DOHH2 (cell line): ENCODE data around the gene MZF1.

ENCODE experiments used
- H3F3A ChIP-seq: fragments of 200-600 bp; sonication (generic), shearing (Covaris generic); 2 replicates; pipeline ENCODE4 v1.6.0; 2016; ENCODE audit warnings: antibody characterized with exemption, mild to moderate bottlenecking; ENCODE audit not compliant: control insufficient read depth, insufficient read depth
- H3K27ac ChIP-seq: fragments of 200-600 bp; sonication (generic); 2 replicates; pipeline ENCODE4 v1.5.1; 2014; ENCODE audit warnings: low read depth, mild to moderate bottlenecking, low read length, moderate library complexity
- H3K27me3 ChIP-seq: fragments of 200-600 bp; sonication (generic); 2 replicates; pipeline ENCODE4 v1.6.1; 2014; ENCODE audit warnings: mild to moderate bottlenecking, low read length, mixed read lengths; ENCODE audit not compliant: control insufficient read depth
- H3K36me3 ChIP-seq: fragments of 200-600 bp; sonication (generic); 2 replicates; pipeline ENCODE4 v1.6.1; 2014; ENCODE audit warnings: mild to moderate bottlenecking, low read length, moderate library complexity, mixed read lengths; ENCODE audit not compliant: control insufficient read depth
- H3K4me1 ChIP-seq: fragments of 200-600 bp; sonication (generic); 2 replicates; pipeline ENCODE4 v1.6.1; 2014; ENCODE audit warnings: mild to moderate bottlenecking, low read length, mixed read lengths; ENCODE audit not compliant: control insufficient read depth
- H3K4me2 ChIP-seq: fragments of 200-600 bp; sonication (generic); 2 replicates; pipeline ENCODE4 v1.6.0; 2014; ENCODE audit warnings: mild to moderate bottlenecking, low read length, moderate library complexity
- H3K4me3 ChIP-seq: fragments of 200-600 bp; sonication (generic); 2 replicates; pipeline ENCODE4 v1.5.1; 2014; ENCODE audit warnings: mild to moderate bottlenecking, low read length, mixed read lengths
- H3K79me2 ChIP-seq: fragments of 200-600 bp; sonication (generic); 2 replicates; pipeline ENCODE4 v1.6.1; 2014; ENCODE audit warnings: mild to moderate bottlenecking, low read length, mixed read lengths; ENCODE audit not compliant: control insufficient read depth
- H3K9me2 ChIP-seq: fragments of 200-600 bp; sonication (generic); replicated peaks from 2 replicates; pipeline ENCODE4 v1.6.1; 2014; ENCODE audit warnings: mild to moderate bottlenecking, low read length, mixed read lengths; ENCODE audit not compliant: control insufficient read depth
- H3K9me3 ChIP-seq: fragments of 200-600 bp; sonication (generic); 2 replicates; pipeline ENCODE4 v1.6.1; 2014; ENCODE audit warnings: antibody characterized with exemption, low read length, mixed read lengths; ENCODE audit not compliant: control insufficient read depth, insufficient read depth
- H4K20me1 ChIP-seq: fragments of 200-600 bp; sonication (generic); 2 replicates; pipeline ENCODE4 v1.6.0; 2014; ENCODE audit warnings: low read depth, mild to moderate bottlenecking, antibody characterized with exemption, low read length, moderate library complexity; ENCODE audit not compliant: control insufficient read depth, insufficient read depth
- EZH2phosphoT487 ChIP-seq: fragments of 200-600 bp; sonication (generic); IDR thresholded peaks from 2 replicates; pipeline ENCODE4 v1.6.1; 2017; ENCODE audit warnings: borderline replicate concordance, mild to moderate bottlenecking, antibody characterized with exemption, low read length, moderate library complexity, mixed read lengths
- TF ChIP-seq, protein P1 (sequence below): fragments of 200-600 bp; sonication (generic); IDR thresholded peaks from one replicate; pipeline ENCODE4 v1.5.1; 2014; ENCODE audit warnings: antibody characterized with exemption, mild to moderate bottlenecking, low read depth, low read length; ENCODE audit not compliant: poor library complexity, severe bottlenecking

MZF1 gene

DNA sequence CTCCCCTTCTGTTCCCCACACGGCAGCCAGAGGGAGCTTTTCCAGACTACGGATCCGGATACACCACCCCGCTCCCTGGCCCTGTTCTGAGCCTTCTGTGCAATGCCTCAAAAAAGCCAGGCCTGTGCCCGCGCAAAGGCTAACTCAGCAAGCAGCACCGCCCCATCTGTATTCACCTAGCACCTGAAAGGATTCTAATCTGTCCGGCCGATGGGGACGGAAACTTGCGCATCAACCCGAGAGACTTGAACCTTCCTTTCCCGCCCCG, 54.1 kb downstream of the MZF1 start:
- Histone ChIP-seq H3F3A (peaks cover 13% of the 10 kb centered on the region), H3K27me3 (no peaks in the 10 kb centered on the region), H3K79me2 (peaks cover 55% of the 10 kb centered on the region), H3K36me3 (peaks cover 28% of the 10 kb centered on the region), H3K4me2 (peak overlapping the region; percentile 98), H3K4me1 (peaks cover 34% of the 10 kb centered on the region), H3K9me2 (no peaks in the 10 kb centered on the region), H3K4me3 (peak overlapping the region; percentile 90), H3K27ac (peak overlapping the region; percentile 72), H3K9me3 (no peaks in the 10 kb centered on the region), H4K20me1 (no peaks in the 10 kb centered on the region)
- TF ChIP-seq, protein P1, sequence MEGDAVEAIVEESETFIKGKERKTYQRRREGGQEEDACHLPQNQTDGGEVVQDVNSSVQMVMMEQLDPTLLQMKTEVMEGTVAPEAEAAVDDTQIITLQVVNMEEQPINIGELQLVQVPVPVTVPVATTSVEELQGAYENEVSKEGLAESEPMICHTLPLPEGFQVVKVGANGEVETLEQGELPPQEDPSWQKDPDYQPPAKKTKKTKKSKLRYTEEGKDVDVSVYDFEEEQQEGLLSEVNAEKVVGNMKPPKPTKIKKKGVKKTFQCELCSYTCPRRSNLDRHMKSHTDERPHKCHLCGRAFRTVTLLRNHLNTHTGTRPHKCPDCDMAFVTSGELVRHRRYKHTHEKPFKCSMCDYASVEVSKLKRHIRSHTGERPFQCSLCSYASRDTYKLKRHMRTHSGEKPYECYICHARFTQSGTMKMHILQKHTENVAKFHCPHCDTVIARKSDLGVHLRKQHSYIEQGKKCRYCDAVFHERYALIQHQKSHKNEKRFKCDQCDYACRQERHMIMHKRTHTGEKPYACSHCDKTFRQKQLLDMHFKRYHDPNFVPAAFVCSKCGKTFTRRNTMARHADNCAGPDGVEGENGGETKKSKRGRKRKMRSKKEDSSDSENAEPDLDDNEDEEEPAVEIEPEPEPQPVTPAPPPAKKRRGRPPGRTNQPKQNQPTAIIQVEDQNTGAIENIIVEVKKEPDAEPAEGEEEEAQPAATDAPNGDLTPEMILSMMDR: no peak
- TF ChIP-seq EZH2phosphoT487: no peak

DNA sequence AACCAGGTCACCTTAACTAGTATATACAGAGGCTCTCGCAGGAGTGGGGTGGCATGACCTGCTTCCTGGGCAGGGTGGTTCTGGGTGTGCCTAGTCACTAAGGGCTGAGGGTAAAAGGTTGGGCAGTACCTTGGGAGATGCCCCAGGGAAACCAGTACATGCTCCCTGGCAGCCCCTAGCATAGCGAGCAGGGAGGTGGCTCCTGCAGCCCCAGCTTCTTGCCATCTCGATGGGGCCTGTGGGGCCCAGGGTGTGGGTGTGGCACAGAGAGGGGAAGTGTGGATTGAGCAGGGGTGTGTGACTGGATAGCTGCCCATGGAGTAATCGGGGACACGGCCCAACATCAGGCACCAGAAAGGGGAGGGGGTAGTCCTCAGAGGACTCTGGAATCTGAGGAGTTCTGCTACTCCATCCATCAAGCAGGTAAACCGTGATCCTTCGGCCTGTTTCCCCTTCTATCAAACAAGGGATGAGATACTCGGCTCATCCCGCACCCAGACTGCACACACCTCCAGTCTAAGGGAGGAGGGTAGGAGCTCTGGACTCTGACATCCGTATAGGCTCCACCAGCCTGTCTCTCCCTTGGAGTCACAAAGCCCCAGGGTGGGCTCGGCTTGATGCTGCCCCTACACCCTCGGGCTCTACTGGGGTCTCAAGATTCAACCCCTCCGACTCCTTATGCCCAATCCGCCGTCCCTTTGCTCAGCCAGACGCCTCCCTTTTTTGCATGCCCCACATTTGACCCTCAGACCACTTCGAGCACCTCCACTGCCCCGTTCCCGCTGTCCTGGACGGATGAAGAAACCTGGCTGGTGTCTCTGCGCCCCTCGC, 54.7 kb downstream of the MZF1 start:
- H3K27ac ChIP-seq: peak overlapping the region; percentile 72
- peaks cover 38% of the 10 kb centered on the region for H3K4me1 ChIP-seq
- H3K79me2 ChIP-seq: peaks cover 58% of the 10 kb centered on the region

DNA sequence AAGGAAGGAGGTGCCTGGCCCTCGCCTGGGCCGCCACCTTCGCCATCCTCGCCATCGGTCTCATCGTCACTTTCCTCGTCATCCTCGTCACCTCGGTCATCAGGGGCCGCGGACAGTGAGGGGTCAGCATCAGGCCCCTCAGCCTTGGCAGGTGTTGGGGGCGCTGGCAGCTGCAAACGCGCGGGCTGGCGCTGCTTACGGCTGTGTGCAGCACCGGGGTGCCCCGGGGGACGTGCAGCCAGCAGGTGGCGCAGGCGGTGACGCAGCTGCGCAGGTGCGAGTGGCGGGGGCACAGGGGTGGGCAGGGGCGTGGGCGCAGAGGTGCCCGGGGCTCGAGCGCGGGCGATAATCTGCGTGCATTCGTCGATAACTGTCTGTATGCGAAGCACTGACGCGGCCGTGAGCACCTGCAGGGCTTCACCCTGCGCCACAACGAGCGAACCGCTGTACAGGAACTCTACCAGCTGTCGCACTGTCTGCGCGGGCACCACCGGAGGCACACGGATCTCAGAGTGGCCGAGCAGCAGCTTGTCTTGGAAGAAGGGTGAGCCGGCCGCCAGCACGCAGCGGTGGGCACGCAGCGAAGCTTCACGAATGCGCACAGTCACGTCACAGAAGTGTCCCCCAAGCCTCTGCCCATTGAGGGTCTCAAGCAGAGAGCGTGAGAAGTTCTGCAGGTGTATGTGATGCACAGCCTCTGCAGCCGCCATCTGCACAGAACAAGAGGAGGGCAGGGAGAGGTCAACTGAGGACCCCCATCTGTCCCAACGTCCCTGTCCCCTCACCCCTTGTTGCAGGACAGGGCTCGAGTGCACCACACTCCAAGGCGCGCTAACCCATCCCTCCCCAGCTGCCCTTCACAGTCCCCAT, 55.9 kb downstream of the MZF1 start:
- H3K27me3 ChIP-seq: no peaks in the 10 kb centered on the region
- H4K20me1 ChIP-seq: no peaks in the 10 kb centered on the region
- peaks cover 13% of the 10 kb centered on the region for H3F3A ChIP-seq
- peaks cover 41% of the 10 kb centered on the region for H3K4me1 ChIP-seq
- no peak for TF ChIP-seq EZH2phosphoT487
- TF ChIP-seq, protein P1: peak; percentile 29
- peak overlapping the region; percentile 21; the same call in 1 of the 2 replicates for H3K4me2 ChIP-seq
- peaks cover 58% of the 10 kb centered on the region for H3K79me2 ChIP-seq
- no peaks in the 10 kb centered on the region for H3K9me3 ChIP-seq
- no peak overlapping the region for H3K27ac ChIP-seq
- H3K9me2 ChIP-seq: no peaks in the 10 kb centered on the region
- peaks cover 28% of the 10 kb centered on the region for H3K36me3 ChIP-seq
- H3K4me3 ChIP-seq: no peak overlapping the region

More for the DNA sequence above, 54.7 kb downstream of the MZF1 start:
- Histone ChIP-seq H3K9me3 (no peaks in the 10 kb centered on the region), H3K36me3 (peaks cover 28% of the 10 kb centered on the region), H3K9me2 (no peaks in the 10 kb centered on the region), H3K4me2 (peak overlapping the region; percentile 98), H3F3A (peaks cover 13% of the 10 kb centered on the region), H3K4me3 (peak overlapping the region; percentile 90), H4K20me1 (no peaks in the 10 kb centered on the region), H3K27me3 (no peaks in the 10 kb centered on the region)
- TF ChIP-seq, protein P1: no peak
- no peak for TF ChIP-seq EZH2phosphoT487
